K562 (cell line): ENCODE data around the gene APOC1. TPM values are rescaled to one million over a fixed set of nuclear protein-coding genes. Genes with fewer than 3 reads are reported as not detected.
A peak's percentile ranks its signal among the peaks of the same experiment; 100 is the strongest.

ENCODE experiments used
- ATF4 ChIP-seq: fragments of 450-650 bp; formaldehyde crosslinking; IDR thresholded peaks from 2 replicates; pipeline ENCODE4 v1.4.0; 2022; ENCODE audit warnings: mild to moderate bottlenecking, moderate library complexity
- CEBPZ ChIP-seq: fragments of 150-350 bp; IDR thresholded peaks from 2 replicates; pipeline ENCODE4 v1.6.1; 2014; ENCODE audit warnings: low read depth, mild to moderate bottlenecking, low read length, borderline replicate concordance
- CTBP1 ChIP-seq: fragments of 450-650 bp; IDR thresholded peaks from 2 replicates; pipeline ENCODE4 v1.6.1; 2016; ENCODE audit warnings: borderline replicate concordance
- ELF4 ChIP-seq: fragments of 450-650 bp; formaldehyde crosslinking; IDR thresholded peaks from 2 replicates; pipeline ENCODE4 v1.4.0; 2022; ENCODE audit warnings: missing genetic modification characterization
- FOXP1 ChIP-seq: sonication (generic); formaldehyde crosslinking; IDR thresholded peaks from 2 replicates; pipeline ENCODE4 v1.8.0; 2022; ENCODE audit warnings: mild to moderate bottlenecking, missing genetic modification reagents
- HINFP ChIP-seq: fragments of 450-650 bp; conservative IDR thresholded peaks from 2 replicates; pipeline ENCODE4 v1.6.1; 2016; ENCODE audit warnings: missing genetic modification characterization, low read depth, mild to moderate bottlenecking, control low read depth, missing compliant biosample characterization
- IRF2 ChIP-seq: sonication (generic); formaldehyde crosslinking; IDR thresholded peaks from 2 replicates; pipeline ENCODE4 v1.8.1; 2022; ENCODE audit warnings: mild to moderate bottlenecking, missing genetic modification reagents
- NKRF ChIP-seq: fragments of 450-650 bp; IDR thresholded peaks from 2 replicates; pipeline ENCODE4 v1.6.1; 2016; ENCODE audit warnings: borderline replicate concordance
- PRDM10 ChIP-seq: fragments of 450-650 bp; IDR thresholded peaks from 2 replicates; pipeline ENCODE4 v1.6.1; 2018; ENCODE audit not compliant: partially characterized antibody
- SIN3B ChIP-seq: fragments of 450-650 bp; IDR thresholded peaks from 2 replicates; pipeline ENCODE4 v1.6.1; 2017; ENCODE audit warnings: low read depth, mild to moderate bottlenecking, moderate library complexity
- SMAD4 ChIP-seq: fragments of 250-450 bp; sonication (Bioruptor Pico); conservative IDR thresholded peaks from 2 replicates; pipeline ENCODE4 v1.8.0; 2021; ENCODE audit warnings: inconsistent platforms, mild to moderate bottlenecking, moderate library complexity
- SP2 ChIP-seq: IDR thresholded peaks from 2 replicates; pipeline ENCODE4 v1.6.1; 2011; ENCODE audit warnings: mild to moderate bottlenecking, low read depth, low read length, moderate library complexity; ENCODE audit not compliant: poor library complexity, severe bottlenecking; ENCODE audit errors: extremely low read depth
- TCF7L2 ChIP-seq: fragments of 150-350 bp; IDR thresholded peaks from 2 replicates; pipeline ENCODE4 v1.6.1; 2016; ENCODE audit warnings: low read depth, mild to moderate bottlenecking, low read length, moderate library complexity
- polyA plus RNA-seq, 8 experiments: library from polyadenylated mRNA; depleted of rRNA in 4 of 8; stranded (reverse) in 5 of 8; unstranded in 3 of 8; fragments of >200 nt; fragmentation: Nextera tagmentation in 2 of 8; fragmentation: Illumina TruSeq in 1 of 8; extraction: Ambion mirVana in 2 of 8; extraction: Trizol in 1 of 8; gene quantifications; 2 replicates each; pipeline versions ENCODE4 v1.2.1 to v1.2.3, GENCODE V29; 2011 to 2014; ENCODE audit warnings: inconsistent platforms in 1 of 8, missing spikeins in 1 of 8
- total RNA-seq, 7 experiments: library from RNA; depleted of rRNA in 6 of 7; stranded (reverse); fragments of >200 nt in 6 of 7; fragmentation: Illumina TruSeq in 2 of 7; extraction: Trizol in 2 of 7; gene quantifications; 2 replicates each; pipeline versions ENCODE4 v1.2.1 to v1.2.3, GENCODE V29; 2011 to 2021; ENCODE audit warnings: low replicate concordance in 1 of 7

The APOC1 gene
- total and polyA plus RNA-seq, 9 of the 15 experiments (the other 6 are each of a cell fraction or from before 2014, with no cell fraction given), result 115 to 408 (median 220) TPM

- TF ChIP-seq ELF4 (CRISPR knock-in tag) (no peak), HINFP (tag) (no peak), NKRF (peak; percentile 65; the same call in 1 of the 2 replicates), SP2 (peak; percentile 90), CEBPZ (peak; percentile 91), ATF4 (CRISPR knock-in tag) (no peak), CTBP1 (no peak), TCF7L2 (no peak), IRF2 (no peak), FOXP1 (CRISPR knock-in tag) (0 out of 2 replicates have a peak, but pooled peaks have one; percentile 49), SIN3B (peak; percentile 93), PRDM10 (no peak), SMAD4 (CRISPR knock-in tag) (peak; percentile 41; the same call in 1 of the 2 replicates)
These were observed 23.2 kb upstream of the APOC1 start, which contains the start of gene TOMM40 (continued) for GRCh38 chr19:44891016-44891882.
